Esophagus squamous epithelium (tissue), 5 donors: Measurements from ENCODE around the gene ERI2. TPM values are rescaled to one million over a fixed set of nuclear protein-coding genes. Genes with fewer than 3 reads are reported as not detected.
A peak's percentile ranks its signal among the peaks of the same experiment; 100 is the strongest.

Experiments
- DNase-seq: peaks from one replicate; lab custom pipeline; 2025; lab: John Stamatoyannopoulos, UW
- H3K27ac ChIP-seq, 4 donors: fragments of 200-600 bp; sonication (generic); one replicate each; pipeline ENCODE4 v1.5.1; 2016 to 2019; ENCODE audit warnings: mild to moderate bottlenecking in 1 of 4
- H3K27me3 ChIP-seq, 4 donors: fragments of 200-600 bp; sonication (generic); 1 replicate in 3 of 4; 2 replicates in 1 of 4; pipeline versions ENCODE4 v1.5.1 to v1.6.0; 2017 to 2021; ENCODE audit warnings: antibody characterized with exemption in 1 of 4
- H3K36me3 ChIP-seq, 3 donors: fragments of 200-600 bp; sonication (generic); one replicate each; pipeline ENCODE4 v1.5.1; 2016 to 2019
- H3K4me1 ChIP-seq, 3 donors: fragments of 200-600 bp; sonication (generic); one replicate each; pipeline ENCODE4 v1.5.1; 2017 to 2019
- H3K4me3 ChIP-seq, 4 donors: fragments of 200-600 bp; sonication (generic); 1 replicate in 3 of 4; 2 replicates in 1 of 4; pipeline ENCODE4 v1.5.1; 2016 to 2019; ENCODE audit warnings: mild to moderate bottlenecking in 2 of 4, moderate library complexity in 1 of 4
- H3K9me3 ChIP-seq, 3 donors: fragments of 200-600 bp; sonication (generic); one replicate each; pipeline ENCODE4 v1.5.1; 2016 to 2019
- CTCF ChIP-seq, 6 experiments: fragments of 450-650 bp in 4 of 6; fragments of 200-600 bp in 2 of 6; sonication (generic) in 2 of 6; IDR thresholded peaks; one replicate each; pipeline ENCODE4 v1.5.1; 2016 to 2019; ENCODE audit warnings: antibody characterized with exemption in 6 of 6, mild to moderate bottlenecking in 4 of 6, moderate library complexity in 4 of 6
- POLR2A ChIP-seq, 4 donors: fragments of 450-650 bp; IDR thresholded peaks; one replicate each; pipeline ENCODE4 v1.6.1; 2017; ENCODE audit warnings: antibody characterized with exemption in 4 of 4, mild to moderate bottlenecking in 4 of 4, moderate library complexity in 3 of 4
- WGBS, 2 donors: methylation state at CpG; one replicate each; pipeline ENCODE4 v1.1.5; 2018; 5-methylcytosine and 5-hydroxymethylcytosine counted together
- intact Hi-C: fragments of 100-400 bp; cut with DNase I; formaldehyde crosslinking; loops from one replicate; pipeline ENCODE4 v1.15.0; 2022
- total RNA-seq, 4 donors: library from RNA; depleted of rRNA; stranded (reverse); fragments of >200 nt; gene quantifications; one replicate each; pipeline ENCODE4 v1.1.0, GENCODE V29; 2016
- donor health status: DM: yes; HTN: yes; CAD: no.

ERI2 gene
- total RNA-seq, 4 donors from 2014 or later: 12.5 to 20.0 (median 19.0) TPM

GRCh38 chr16:20851601-20852000 is 45.3 kb upstream of the ERI2 start:
- intact Hi-C loops: loop anchor here (10.0 kb wide), 1 partner anchor 63 kb away; no protein-coding TSS in a partner anchor
- no peaks in the 10 kb centered on the region for H3K27me3 ChIP-seq

GRCh38 chr16:20850981-20851380 is 44.7 kb upstream of the ERI2 start:
- no peak for TF ChIP-seq CTCF (IDR thresholded peaks at IDR 0.05)
- TF ChIP-seq POLR2A (IDR thresholded peaks at IDR 0.05): no peak
- DNase-seq: no peak
- H3K9me3 ChIP-seq: no peaks in the 10 kb centered on the region
- peaks cover 0 to 26% (median 0%) of the 10 kb centered on the region in 3 donors for H3K36me3 ChIP-seq
- WGBS, 2 donors: 55 to 69% methylated on average over 3 of the region's 3 CpGs
- H3K4me3 ChIP-seq: no peak overlapping the region
- intact Hi-C loops: loop anchor here (10.0 kb wide), 1 partner anchor 64 kb away; no protein-coding TSS in a partner anchor
- peaks cover 15 to 48% (median 25%) of the 10 kb centered on the region in 3 donors for H3K4me1 ChIP-seq
- peak overlapping the region; percentile 58 to 87 (median 84) for H3K27ac ChIP-seq
- no peaks in the 10 kb centered on the region for H3K27me3 ChIP-seq

More at GRCh38 chr16:20851601-20852000, 45.3 kb upstream of the ERI2 start:
- 21 to 41% methylated on average over 2 of the region's 2 CpGs for WGBS, 2 donors
- Histone ChIP-seq H3K4me3 (no peak overlapping the region), H3K9me3 (no peaks in the 10 kb centered on the region), H3K4me1 (peaks cover 15 to 48% (median 25%) of the 10 kb centered on the region in 3 donors), H3K36me3 (peaks cover 0 to 25% (median 0%) of the 10 kb centered on the region in 3 donors), H3K27ac (peak overlapping the region; percentile 58 to 87 (median 84))
- no peak for DNase-seq
- TF ChIP-seq CTCF (IDR thresholded peaks at IDR 0.05): peak in 1 of 6 experiments; percentile 22
- peak in 1 of 4 donors; percentile 29 for TF ChIP-seq POLR2A (IDR thresholded peaks at IDR 0.05)

- H3K36me3 ChIP-seq: peaks cover 0 to 21% (median 0%) of the 10 kb centered on the region in 3 donors
- no peaks in the 10 kb centered on the region for H3K27me3 ChIP-seq
- 31% methylated on average over 6 of the region's 6 CpGs for WGBS, 2 donors
- H3K9me3 ChIP-seq: no peaks in the 10 kb centered on the region
- intact Hi-C loops: loop anchor here (5.0 to 10.0 kb wide), 2 partner anchors 65 to 233 kb away; no protein-coding TSS in a partner anchor
- peak overlapping the region in 3 of 4 donors; percentile 83 to 87 (median 84) for H3K27ac ChIP-seq
- H3K4me3 ChIP-seq: no peak overlapping the region
- TF ChIP-seq CTCF (IDR thresholded peaks at IDR 0.05) (peak; percentile 87 to 99 (median 96)), POLR2A (IDR thresholded peaks at IDR 0.05) (no peak)
- H3K4me1 ChIP-seq: peaks cover 15 to 50% (median 25%) of the 10 kb centered on the region in 3 donors
- DNase-seq: no peak
These were observed 43.5 kb upstream of the ERI2 start for GRCh38 chr16:20849589-20850390.

- DNase-seq: no peak
- Histone ChIP-seq H3K36me3 (peaks cover 0 to 17% (median 0%) of the 10 kb centered on the region in 3 donors), H3K27ac (no peak overlapping the region), H3K4me1 (peaks cover 15 to 46% (median 25%) of the 10 kb centered on the region in 3 donors), H3K4me3 (no peak overlapping the region), H3K27me3 (no peaks in the 10 kb centered on the region), H3K9me3 (no peaks in the 10 kb centered on the region)
- TF ChIP-seq POLR2A (IDR thresholded peaks at IDR 0.05): no peak
- no peak for TF ChIP-seq CTCF (IDR thresholded peaks at IDR 0.05)
- intact Hi-C loops: loop anchor here (5.0 kb wide), 1 partner anchor 235 kb away; no protein-coding TSS in a partner anchor
- WGBS, 2 donors: 76 to 86% methylated on average over 2 of the region's 2 CpGs
These were observed 41.3 kb upstream of the ERI2 start for GRCh38 chr16:20847550-20847949.

- H3K4me3 ChIP-seq: no peak overlapping the region
- no peaks in the 10 kb centered on the region for H3K27me3 ChIP-seq
- TF ChIP-seq CTCF (IDR thresholded peaks at IDR 0.05) (no peak), POLR2A (IDR thresholded peaks at IDR 0.05) (no peak)
- H3K4me1 ChIP-seq: peaks cover 11 to 37% (median 17%) of the 10 kb centered on the region in 3 donors
- no peaks in the 10 kb centered on the region for H3K9me3 ChIP-seq
- intact Hi-C loops: loop anchor here (5.0 kb wide), 1 partner anchor 236 kb away; no protein-coding TSS in a partner anchor
- H3K36me3 ChIP-seq: peaks cover 0 to 17% (median 0%) of the 10 kb centered on the region in 3 donors
- DNase-seq: no peak
- no peak overlapping the region for H3K27ac ChIP-seq
These were observed 40.3 kb upstream of the ERI2 start for GRCh38 chr16:20846551-20846950.
